Amniotic stem cell (primary cell): ENCODE data around the gene LAMA4.
"Not testable (repeated sequence)": the region's sequence is repeated elsewhere in the genome, so short reads cannot be mapped to it uniquely, and the experiment has no call there.

Source experiments
- DNase-seq: peaks from one replicate; lab custom pipeline; 2025; lab: John Stamatoyannopoulos, UW

The LAMA4 gene

GRCh38 chr6:112153926-112154607 is 100.3 kb downstream of the LAMA4 start:
- peak; percentile 61 for DNase-seq

GRCh38 chr6:112150363-112150762 is 104.0 kb downstream of the LAMA4 start:
- peak; percentile 2 for DNase-seq

GRCh38 chr6:112149719-112150263 is 104.6 kb downstream of the LAMA4 start:
- peak; percentile 44 for DNase-seq

GRCh38 chr6:112149236-112149635 is 105.1 kb downstream of the LAMA4 start:
- no peak for DNase-seq

- no peak for DNase-seq
Measured at GRCh38 chr6:112148103-112148502, 106.3 kb downstream of the LAMA4 start.

- no peak for DNase-seq
Measured at GRCh38 chr6:112145080-112145573, 109.2 kb downstream of the LAMA4 start.

GRCh38 chr6:112144145-112144926 is 110.0 kb downstream of the LAMA4 start:
- DNase-seq = no peak

GRCh38 chr6:112141707-112142106 is 112.7 kb downstream of the LAMA4 start:
- DNase-seq = no peak

GRCh38 chr6:112139052-112139451 is 115.3 kb downstream of the LAMA4 start:
- DNase-seq = no peak

GRCh38 chr6:112130878-112131277 is 123.5 kb downstream of the LAMA4 start:
- no peak for DNase-seq

GRCh38 chr6:112128208-112128607 is 126.2 kb downstream of the LAMA4 start:
- no peak for DNase-seq

GRCh38 chr6:112123982-112124381 is 130.4 kb downstream of the LAMA4 start:
- no peak for DNase-seq

- no peak for DNase-seq
Measured at GRCh38 chr6:112122756-112123155, 131.6 kb downstream of the LAMA4 start.

GRCh38 chr6:112118034-112118433 is 136.3 kb downstream of the LAMA4 start:
- no peak for DNase-seq

GRCh38 chr6:112117554-112117953 is 136.8 kb downstream of the LAMA4 start:
- no peak for DNase-seq

- no peak for DNase-seq
Measured at GRCh38 chr6:112116221-112116620, 138.1 kb downstream of the LAMA4 start.

- DNase-seq = no peak
Measured at GRCh38 chr6:112114577-112115223, 139.7 kb downstream of the LAMA4 start.

GRCh38 chr6:112113918-112114317 is 140.4 kb downstream of the LAMA4 start:
- no peak for DNase-seq

GRCh38 chr6:112113431-112113830 is 140.9 kb downstream of the LAMA4 start:
- DNase-seq = no peak

- no peak for DNase-seq
Measured at GRCh38 chr6:112109262-112109661, 145.1 kb downstream of the LAMA4 start.

- no peak for DNase-seq
Measured at GRCh38 chr6:112106562-112106961, 147.8 kb downstream of the LAMA4 start.

GRCh38 chr6:112106026-112106425 is 148.3 kb downstream of the LAMA4 start:
- not testable (repeated sequence) for DNase-seq
